CD8-positive, alpha-beta memory T cell (primary cell): Measurements from ENCODE around the gene TRMT1. TPM values are rescaled to one million over a fixed set of nuclear protein-coding genes. Genes with fewer than 3 reads are reported as not detected.
A peak's percentile ranks its signal among the peaks of the same experiment; 100 is the strongest.

Experiments
- CTCF ChIA-PET: fragments of 350-600 bp; sonication (Branson Sonifier 250); formaldehyde crosslinking; loops from one replicate; lab custom pipeline; 2021; ENCODE audit warnings: antibody characterized with exemption; lab: Charles Lee
- POLR2A ChIA-PET: fragments of 350-600 bp; sonication (Branson Sonifier 250); formaldehyde crosslinking; loops from one replicate; lab custom pipeline; 2021; ENCODE audit warnings: antibody characterized with exemption; lab: Charles Lee
- DNase-seq, 5 donors: peaks; one replicate each; pipeline versions ENCODE4 v3.0.0 to v3.0.0-alpha.2; 2020 to 2022; ENCODE audit warnings: mixed read lengths in 1 of 5
- H3K27ac ChIP-seq: one replicate; pipeline ENCODE4 v1.7.0; 2013; ENCODE audit warnings: low read depth, mild to moderate bottlenecking, low read length, moderate library complexity
- H3K27me3 ChIP-seq: 2 replicates; pipeline ENCODE4 v1.7.0; 2013; ENCODE audit warnings: low read length, mild to moderate bottlenecking; ENCODE audit not compliant: insufficient read depth, poor library complexity, severe bottlenecking
- H3K36me3 ChIP-seq: 2 replicates; pipeline ENCODE4 v1.7.0; 2013; ENCODE audit warnings: mild to moderate bottlenecking, low read length, moderate library complexity; ENCODE audit not compliant: insufficient read depth
- H3K4me1 ChIP-seq: 2 replicates; pipeline ENCODE4 v1.7.0; 2013; ENCODE audit warnings: mild to moderate bottlenecking, low read length, moderate library complexity; ENCODE audit not compliant: insufficient read depth
- H3K4me3 ChIP-seq: 2 replicates; pipeline ENCODE4 v1.7.0; 2013; ENCODE audit warnings: mild to moderate bottlenecking, low read length
- H3K9me3 ChIP-seq: 2 replicates; pipeline ENCODE4 v1.7.0; 2013; ENCODE audit warnings: mild to moderate bottlenecking, low read length
- H3K27ac Mint-ChIP-seq, 8 donors: one replicate each; pipeline ENCODE4 v1.8.0; 2020 to 2021; ENCODE audit warnings: mixed read lengths in 8 of 8, mild to moderate bottlenecking in 6 of 8, inconsistent platforms in 3 of 8, moderate library complexity in 3 of 8
- H3K27me3 Mint-ChIP-seq, 2 donors: one replicate each; pipeline ENCODE4 v1.8.0; 2020 to 2021; ENCODE audit warnings: mixed read lengths in 2 of 2, mild to moderate bottlenecking in 1 of 2, moderate library complexity in 1 of 2
- H3K36me3 Mint-ChIP-seq, 3 donors: one replicate each; pipeline ENCODE4 v1.8.0; 2020 to 2021; ENCODE audit warnings: mixed read lengths in 3 of 3, inconsistent platforms in 1 of 3, mild to moderate bottlenecking in 1 of 3
- H3K4me1 Mint-ChIP-seq, 3 donors: one replicate each; pipeline ENCODE4 v1.8.0; 2020 to 2021; ENCODE audit warnings: mixed read lengths in 3 of 3, inconsistent platforms in 1 of 3, mild to moderate bottlenecking in 1 of 3
- H3K4me3 Mint-ChIP-seq, 7 donors: one replicate each; pipeline ENCODE4 v1.8.0; 2020 to 2021; ENCODE audit warnings: mixed read lengths in 7 of 7, mild to moderate bottlenecking in 6 of 7, moderate library complexity in 4 of 7, inconsistent platforms in 2 of 7
- H3K9me3 Mint-ChIP-seq, 5 donors: one replicate each; pipeline ENCODE4 v1.8.0; 2020 to 2022; ENCODE audit warnings: mixed read lengths in 5 of 5, mild to moderate bottlenecking in 3 of 5, moderate library complexity in 2 of 5, inconsistent platforms in 1 of 5
- polyA plus RNA-seq: library from polyadenylated mRNA; unstranded; fragments of 300-500 nt; fragmentation: Illumina TruSeq; gene quantifications from one replicate; pipeline ENCODE4 v1.2.3, GENCODE V29; 2021
- total RNA-seq, 2 experiments: library from RNA; stranded (reverse); gene quantifications; one replicate each; pipeline ENCODE4 v1.2.3, GENCODE V29; 2021

TRMT1 gene
- total and polyA plus RNA-seq, 3 experiments from 2014 or later, result 18.2 to 138 (median 138) TPM

DNA sequence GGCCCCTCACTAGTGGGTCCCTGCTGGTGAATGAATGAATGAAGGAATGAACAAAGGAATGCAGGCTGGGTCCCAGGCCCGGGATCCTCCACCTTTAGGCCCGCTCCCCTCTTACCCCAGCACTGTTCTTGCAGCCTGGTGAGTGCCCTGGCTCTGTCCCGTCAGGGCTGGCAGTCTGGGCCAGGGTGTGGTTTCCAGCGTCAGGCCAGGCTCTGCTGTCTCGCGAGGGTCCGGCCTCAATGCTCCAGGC, 14.2 kb downstream of the TRMT1 start:
- Mint-ChIP-seq H3K9me3 (peaks cover 0 to 4% (median 0%) of the 10 kb centered on the region in 5 donors), H3K4me3 (peak overlapping the region; percentile 57 to 83 (median 77)), H3K27ac (peak overlapping the region in 6 of 8 donors; percentile 22 to 66 (median 41)), H3K27me3 (peaks cover 10% of the 10 kb centered on the region in 2 donors), H3K36me3 (peaks cover 0 to 8% (median 0%) of the 10 kb centered on the region in 3 donors), H3K4me1 (peaks cover 36 to 68% (median 39%) of the 10 kb centered on the region in 3 donors)
- no peaks in the 10 kb centered on the region for H3K9me3 ChIP-seq
- peak overlapping the region; percentile 70 for H3K4me3 ChIP-seq
- no peaks in the 10 kb centered on the region for H3K36me3 ChIP-seq
- POLR2A ChIA-PET, result no interaction called here
- H3K27me3 ChIP-seq, result peaks cover under 1% of the 10 kb centered on the region
- CTCF ChIA-PET, result interaction anchor here (2.2 kb wide), 1 partner anchor 16 kb away, joined by 5 read pairs; the partner anchor contains the start of gene NACC1
- peaks cover 64% of the 10 kb centered on the region for H3K4me1 ChIP-seq
- peak overlapping the region; percentile 88 for H3K27ac ChIP-seq
- DNase-seq, result no peak

GRCh38 chr19:13101590-13102415, 14.7 kb downstream of the TRMT1 start:
- Mint-ChIP-seq H3K4me3 (peak overlapping the region; percentile 57 to 88 (median 77)), H3K36me3 (peaks cover 0 to 6% (median 0%) of the 10 kb centered on the region in 3 donors), H3K4me1 (peaks cover 40 to 73% (median 44%) of the 10 kb centered on the region in 3 donors), H3K27me3 (peaks cover 14 to 15% of the 10 kb centered on the region in 2 donors), H3K9me3 (peaks cover 0 to 4% (median 0%) of the 10 kb centered on the region in 5 donors), H3K27ac (peak overlapping the region in 7 of 8 donors; percentile 22 to 86 (median 43))
- Histone ChIP-seq H3K9me3 (no peaks in the 10 kb centered on the region), H3K4me1 (peaks cover 67% of the 10 kb centered on the region), H3K27me3 (peaks cover 6% of the 10 kb centered on the region), H3K4me3 (peak overlapping the region; percentile 70), H3K27ac (peak overlapping the region; percentile 88), H3K36me3 (no peaks in the 10 kb centered on the region)
- CTCF ChIA-PET, result interaction anchor here (1.1 to 2.2 kb wide), 3 partner anchors 11 to 217 kb away, joined by 3 to 5 read pairs (median 3); partner anchors contain the start of gene NACC1
- POLR2A ChIA-PET, result no interaction called here
- DNase-seq, result no peak

DNA sequence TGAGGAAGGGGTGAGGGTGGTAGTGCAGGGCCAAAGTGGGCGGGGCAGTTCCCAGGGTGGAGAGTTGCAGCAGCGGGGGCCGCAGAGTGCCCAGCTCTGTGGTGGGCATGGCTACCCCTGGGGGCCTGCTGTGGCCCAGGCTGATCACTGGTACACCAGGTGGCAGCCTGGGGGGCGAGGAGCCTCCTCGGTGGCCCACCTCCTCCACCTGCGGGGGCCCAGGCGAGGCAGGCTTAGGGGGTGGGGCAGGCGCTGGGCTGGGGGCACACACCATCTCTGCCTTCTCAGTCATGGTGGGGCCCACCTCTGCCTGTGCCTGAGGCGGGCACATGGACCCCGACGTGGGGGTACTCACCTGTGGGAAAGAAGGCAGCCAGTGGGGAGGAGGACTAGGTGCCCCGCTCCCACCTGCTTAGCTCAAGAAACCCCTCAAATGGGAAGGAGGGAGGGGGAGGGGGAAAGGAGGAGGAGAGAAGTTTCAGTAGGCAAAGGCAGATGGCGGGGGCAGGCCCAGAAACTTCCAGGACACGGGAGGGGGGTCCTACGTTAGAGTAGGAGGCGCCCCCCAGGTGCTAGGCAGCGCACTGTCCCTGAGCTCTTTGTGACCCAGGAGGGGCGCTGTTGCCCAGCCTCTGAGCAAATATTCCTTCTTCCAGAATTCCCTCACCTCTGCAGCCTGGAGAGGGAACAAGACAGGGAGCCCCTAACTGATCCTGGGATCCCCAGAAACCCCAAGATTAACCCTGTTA, 15.5 kb downstream of the TRMT1 start:
- H3K27ac Mint-ChIP-seq, result peak overlapping the region in 6 of 8 donors; percentile 37 to 96 (median 73)
- H3K4me3 ChIP-seq, result peak overlapping the region; percentile 70
- peak overlapping the region; percentile 57 to 88 (median 78) for H3K4me3 Mint-ChIP-seq
- H3K9me3 ChIP-seq, result no peaks in the 10 kb centered on the region
- DNase-seq, result no peak
- H3K36me3 ChIP-seq, result no peaks in the 10 kb centered on the region
- ChIA-PET POLR2A (interaction anchor here (1.0 to 1.7 kb wide), 3 partner anchors 16 to 216 kb away, joined by 3 to 10 read pairs (median 4); partner anchors contain the start of genes NACC1 and TRMT1), CTCF (interaction anchor here (1.1 to 2.2 kb wide), 5 partner anchors 12 to 216 kb away, joined by 3 to 10 read pairs (median 5); partner anchors contain the start of gene NACC1)
- peaks cover 0 to 4% (median 0%) of the 10 kb centered on the region in 5 donors for H3K9me3 Mint-ChIP-seq
- peaks cover 14% of the 10 kb centered on the region for H3K27me3 ChIP-seq
- peaks cover 0 to 6% (median 0%) of the 10 kb centered on the region in 3 donors for H3K36me3 Mint-ChIP-seq
- H3K4me1 Mint-ChIP-seq, result peaks cover 43 to 80% (median 48%) of the 10 kb centered on the region in 3 donors
- H3K27ac ChIP-seq, result peak overlapping the region; percentile 88
- H3K27me3 Mint-ChIP-seq, result peaks cover 19 to 20% of the 10 kb centered on the region in 2 donors
- H3K4me1 ChIP-seq, result peaks cover 75% of the 10 kb centered on the region

- peak overlapping the region; percentile 82 for H3K27ac ChIP-seq
- ChIA-PET POLR2A (interaction anchor here (1.0 to 1.7 kb wide), 10 partner anchors 17 to 308 kb away, joined by 3 to 10 read pairs (median 4); partner anchors contain the start of genes IER2, NACC1, STX10 and TRMT1), CTCF (interaction anchor here (1.1 to 2.2 kb wide), 6 partner anchors 9 to 215 kb away, joined by 3 to 10 read pairs (median 6); partner anchors contain the start of gene NACC1)
- peaks cover 17% of the 10 kb centered on the region for H3K27me3 ChIP-seq
- Mint-ChIP-seq H3K9me3 (peaks cover 0 to 4% (median 0%) of the 10 kb centered on the region in 5 donors), H3K27ac (peak overlapping the region; percentile 86 to 100 (median 96)), H3K4me1 (peaks cover 46 to 82% (median 51%) of the 10 kb centered on the region in 3 donors), H3K4me3 (peak overlapping the region; percentile 64 to 82 (median 75)), H3K27me3 (peaks cover 20 to 24% of the 10 kb centered on the region in 2 donors), H3K36me3 (peaks cover 0 to 6% (median 0%) of the 10 kb centered on the region in 3 donors)
- H3K36me3 ChIP-seq, result no peaks in the 10 kb centered on the region
- DNase-seq, result peak; percentile 43 to 86 (median 60)
- peak overlapping the region; percentile 55 for H3K4me3 ChIP-seq
- H3K4me1 ChIP-seq, result peaks cover 82% of the 10 kb centered on the region
- H3K9me3 ChIP-seq, result no peaks in the 10 kb centered on the region
Measured at GRCh38 chr19:13100031-13100588, 16.4 kb downstream of the TRMT1 start.

- Mint-ChIP-seq H3K9me3 (peaks cover 0 to 4% (median 0%) of the 10 kb centered on the region in 5 donors), H3K36me3 (peaks cover 0 to 3% (median 0%) of the 10 kb centered on the region in 3 donors), H3K27ac (peak overlapping the region; percentile 86 to 100 (median 96)), H3K4me3 (peak overlapping the region; percentile 66 to 85 (median 81)), H3K4me1 (peaks cover 46 to 78% (median 51%) of the 10 kb centered on the region in 3 donors), H3K27me3 (peaks cover 23 to 28% of the 10 kb centered on the region in 2 donors)
- ChIA-PET POLR2A (interaction anchor here (1.0 to 1.7 kb wide), 10 partner anchors 18 to 307 kb away, joined by 3 to 10 read pairs (median 4); partner anchors contain the start of genes IER2, NACC1, STX10 and TRMT1), CTCF (interaction anchor here (0.9 to 2.1 kb wide), 5 partner anchors 8 to 134 kb away, joined by 3 to 10 read pairs (median 7); no protein-coding TSS in a partner anchor)
- Histone ChIP-seq H3K4me3 (peak overlapping the region; percentile 60), H3K4me1 (peaks cover 81% of the 10 kb centered on the region), H3K27me3 (peaks cover 17% of the 10 kb centered on the region), H3K9me3 (no peaks in the 10 kb centered on the region), H3K27ac (peak overlapping the region; percentile 82), H3K36me3 (no peaks in the 10 kb centered on the region)
- peak; percentile 73 to 88 (median 80) for DNase-seq
Measured at GRCh38 chr19:13099073-13099999, 17.2 kb downstream of the TRMT1 start.

- Histone ChIP-seq H3K9me3 (no peaks in the 10 kb centered on the region), H3K27ac (peak overlapping the region; percentile 82), H3K4me1 (peaks cover 74% of the 10 kb centered on the region), H3K36me3 (no peaks in the 10 kb centered on the region), H3K27me3 (peaks cover 17% of the 10 kb centered on the region), H3K4me3 (peak overlapping the region; percentile 60)
- Mint-ChIP-seq H3K27me3 (peaks cover 27 to 28% of the 10 kb centered on the region in 2 donors), H3K27ac (peak overlapping the region in 7 of 8 donors; percentile 8 to 89 (median 71)), H3K36me3 (peaks cover 0 to 3% (median 0%) of the 10 kb centered on the region in 3 donors), H3K4me3 (peak overlapping the region; percentile 65 to 85 (median 78)), H3K9me3 (peaks cover 0 to 4% (median 0%) of the 10 kb centered on the region in 5 donors), H3K4me1 (peaks cover 44 to 77% (median 49%) of the 10 kb centered on the region in 3 donors)
- ChIA-PET POLR2A (interaction anchor here (1.5 kb wide), 1 partner anchor 69 kb away, joined by 9 read pairs; no protein-coding TSS in a partner anchor), CTCF (interaction anchor here (1.1 kb wide), 1 partner anchor 7 kb away, joined by 4 read pairs; no protein-coding TSS in a partner anchor)
- no peak for DNase-seq
Measured at GRCh38 chr19:13098277-13099072, 18.1 kb downstream of the TRMT1 start.
